Hepatocyte (in vitro differentiated cells): ENCODE results near the gene IFNGR2. TPM values are rescaled to one million over a fixed set of nuclear protein-coding genes. Genes with fewer than 3 reads are reported as not detected.
A peak's percentile ranks its signal among the peaks of the same experiment; 100 is the strongest.

ENCODE experiments used
- DNase-seq: peaks from one replicate; pipeline ENCODE4 v3.0.0-alpha.2; 2016; ENCODE audit warnings: low spot score
- H2AFZ ChIP-seq: fragments of 200-600 bp; sonication (generic); 2 replicates; pipeline ENCODE4 v1.6.0; 2016; ENCODE audit warnings: antibody characterized with exemption, mild to moderate bottlenecking
- H3K27ac ChIP-seq: fragments of 200-600 bp; sonication (generic); 2 replicates; pipeline ENCODE4 v1.5.1; 2016; ENCODE audit warnings: mild to moderate bottlenecking
- H3K27me3 ChIP-seq: fragments of 200-600 bp; sonication (generic); 2 replicates; pipeline ENCODE4 v1.6.1; 2016
- H3K36me3 ChIP-seq: fragments of 200-600 bp; sonication (generic); replicated peaks from 2 replicates; pipeline ENCODE4 v1.5.1; 2016; ENCODE audit warnings: low read depth; ENCODE audit not compliant: insufficient read depth
- H3K4me1 ChIP-seq: fragments of 200-600 bp; sonication (generic); 2 replicates; pipeline ENCODE4 v1.5.1; 2016; ENCODE audit warnings: mild to moderate bottlenecking, moderate library complexity; ENCODE audit not compliant: insufficient read depth
- H3K4me2 ChIP-seq: fragments of 200-600 bp; sonication (generic); 2 replicates; pipeline ENCODE4 v1.6.0; 2016
- H3K4me3 ChIP-seq: fragments of 200-600 bp; sonication (generic); 2 replicates; pipeline ENCODE4 v1.5.1; 2016; ENCODE audit warnings: mild to moderate bottlenecking
- H3K79me2 ChIP-seq: fragments of 200-600 bp; sonication (generic); 2 replicates; pipeline ENCODE4 v1.6.0; 2017; ENCODE audit warnings: mild to moderate bottlenecking
- H3K9me2 ChIP-seq: fragments of 200-600 bp; sonication (generic); replicated peaks from 2 replicates; pipeline ENCODE4 v1.6.0; 2017; ENCODE audit warnings: mild to moderate bottlenecking; ENCODE audit not compliant: insufficient read depth
- H3K9me3 ChIP-seq: fragments of 200-600 bp; sonication (generic); 2 replicates; pipeline ENCODE4 v1.5.1; 2016; ENCODE audit warnings: low read depth, mild to moderate bottlenecking
- H4K20me1 ChIP-seq: fragments of 200-600 bp; sonication (generic); 2 replicates; pipeline ENCODE4 v1.6.0; 2016; ENCODE audit warnings: mild to moderate bottlenecking; ENCODE audit not compliant: insufficient read depth, poor library complexity, severe bottlenecking
- EZH2 ChIP-seq: fragments of 200-600 bp; sonication (generic); IDR thresholded peaks from 2 replicates; pipeline ENCODE4 v1.6.1; 2016; ENCODE audit warnings: antibody characterized with exemption, mild to moderate bottlenecking, borderline replicate concordance
- EZH2phosphoT487 ChIP-seq: fragments of 200-600 bp; sonication (generic); IDR thresholded peaks from one replicate; pipeline ENCODE4 v1.6.1; 2018; ENCODE audit warnings: antibody characterized with exemption, mild to moderate bottlenecking, low read depth, moderate library complexity; ENCODE audit not compliant: unreplicated experiment, severe bottlenecking
- WGBS: methylation state at CpG from one replicate; pipeline ENCODE4 v1.1.6; 2016; ENCODE audit warnings: low lambda C conversion rate; ENCODE audit errors: missing lambda C conversion rate; 5-methylcytosine and 5-hydroxymethylcytosine counted together
- polyA plus RNA-seq: library from polyadenylated mRNA; unstranded; fragments of >200 nt; fragmentation: Nextera tagmentation; extraction: Ambion mirVana; gene quantifications from 2 replicates; pipeline ENCODE4 v1.2.1, GENCODE V29; 2016
- total RNA-seq: library from RNA; depleted of rRNA; stranded (reverse); fragments of >200 nt; gene quantifications from 2 replicates; pipeline ENCODE4 v1.2.3, GENCODE V29; 2014
- TF ChIP-seq, protein P1 (sequence below): fragments of 200-600 bp; sonication (generic); IDR thresholded peaks from 2 replicates; pipeline ENCODE4 v1.5.1; 2016; ENCODE audit warnings: antibody characterized with exemption, mild to moderate bottlenecking; ENCODE audit not compliant: poor library complexity

Gene IFNGR2
- total and polyA plus RNA-seq, 2 experiments from 2014 or later: 53.4 to 66.7 TPM

DNA sequence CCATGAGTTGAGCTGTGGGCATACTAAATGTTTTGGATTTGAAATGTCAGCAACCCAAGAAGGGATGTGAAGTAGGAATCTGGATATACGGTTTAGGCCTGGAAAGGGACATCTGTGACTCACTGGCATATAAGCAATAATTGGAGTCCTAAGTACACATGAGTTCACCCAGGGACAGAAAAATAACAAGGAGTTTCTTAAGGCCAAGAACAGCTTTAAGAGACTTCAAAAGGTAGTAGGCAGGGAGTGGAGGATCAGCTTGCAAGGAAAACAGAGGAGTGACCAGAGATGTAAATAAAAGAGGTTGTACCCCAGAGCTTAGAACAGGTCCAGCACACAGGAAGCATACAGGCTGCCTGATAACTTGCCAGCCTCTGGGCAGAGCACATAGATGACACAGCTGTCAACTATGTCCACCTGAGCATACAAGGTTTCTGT is 48.4 kb downstream of the IFNGR2 start:
- no peaks in the 10 kb centered on the region for H3K27me3 ChIP-seq
- H4K20me1 ChIP-seq: no peaks in the 10 kb centered on the region
- H2AFZ ChIP-seq: no peak overlapping the region
- no peaks in the 10 kb centered on the region for H3K9me2 ChIP-seq
- peak; percentile 19 for DNase-seq
- 65% methylated on average over 1 of the region's 1 CpG for WGBS
- H3K4me2 ChIP-seq: no peak overlapping the region
- no peak overlapping the region for H3K4me3 ChIP-seq
- H3K9me3 ChIP-seq: no peaks in the 10 kb centered on the region
- peak overlapping the region; percentile 20 for H3K27ac ChIP-seq
- TF ChIP-seq, protein P1, sequence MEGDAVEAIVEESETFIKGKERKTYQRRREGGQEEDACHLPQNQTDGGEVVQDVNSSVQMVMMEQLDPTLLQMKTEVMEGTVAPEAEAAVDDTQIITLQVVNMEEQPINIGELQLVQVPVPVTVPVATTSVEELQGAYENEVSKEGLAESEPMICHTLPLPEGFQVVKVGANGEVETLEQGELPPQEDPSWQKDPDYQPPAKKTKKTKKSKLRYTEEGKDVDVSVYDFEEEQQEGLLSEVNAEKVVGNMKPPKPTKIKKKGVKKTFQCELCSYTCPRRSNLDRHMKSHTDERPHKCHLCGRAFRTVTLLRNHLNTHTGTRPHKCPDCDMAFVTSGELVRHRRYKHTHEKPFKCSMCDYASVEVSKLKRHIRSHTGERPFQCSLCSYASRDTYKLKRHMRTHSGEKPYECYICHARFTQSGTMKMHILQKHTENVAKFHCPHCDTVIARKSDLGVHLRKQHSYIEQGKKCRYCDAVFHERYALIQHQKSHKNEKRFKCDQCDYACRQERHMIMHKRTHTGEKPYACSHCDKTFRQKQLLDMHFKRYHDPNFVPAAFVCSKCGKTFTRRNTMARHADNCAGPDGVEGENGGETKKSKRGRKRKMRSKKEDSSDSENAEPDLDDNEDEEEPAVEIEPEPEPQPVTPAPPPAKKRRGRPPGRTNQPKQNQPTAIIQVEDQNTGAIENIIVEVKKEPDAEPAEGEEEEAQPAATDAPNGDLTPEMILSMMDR: no peak
- TF ChIP-seq EZH2phosphoT487: no peak
- no peak for TF ChIP-seq EZH2
- H3K36me3 ChIP-seq: no peaks in the 10 kb centered on the region
- no peaks in the 10 kb centered on the region for H3K79me2 ChIP-seq
- H3K4me1 ChIP-seq: peaks cover 7% of the 10 kb centered on the region

DNA sequence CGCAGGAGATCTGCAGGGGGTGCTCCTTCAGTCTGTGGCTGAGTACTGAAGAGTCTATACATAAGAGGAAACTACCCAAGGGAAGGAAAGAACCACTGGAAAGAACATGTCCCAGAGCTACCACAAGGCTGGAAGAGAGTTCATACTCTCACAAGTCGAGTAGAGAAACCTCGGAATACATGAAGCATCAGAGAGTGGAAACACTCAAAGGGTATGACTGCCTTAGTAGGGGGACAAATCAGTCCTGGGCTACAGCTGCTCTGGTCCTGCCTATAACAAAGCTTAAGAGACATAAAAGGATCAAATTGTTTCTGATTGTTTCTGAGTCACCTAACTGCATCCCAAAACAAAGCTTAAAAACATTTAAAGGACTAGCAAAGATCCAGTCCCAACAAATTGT is 49.1 kb downstream of the IFNGR2 start:
- Histone ChIP-seq H3K36me3 (no peaks in the 10 kb centered on the region), H4K20me1 (no peaks in the 10 kb centered on the region), H3K4me2 (no peak overlapping the region), H3K27me3 (no peaks in the 10 kb centered on the region), H3K4me3 (no peak overlapping the region), H3K4me1 (peaks cover 7% of the 10 kb centered on the region), H3K9me3 (no peaks in the 10 kb centered on the region), H3K79me2 (no peaks in the 10 kb centered on the region), H3K9me2 (no peaks in the 10 kb centered on the region), H2AFZ (no peak overlapping the region), H3K27ac (no peak overlapping the region)
- 98% methylated on average over 3 of the region's 3 CpGs for WGBS
- TF ChIP-seq EZH2phosphoT487 (no peak), EZH2 (no peak)
- TF ChIP-seq, protein P1: no peak
- no peak for DNase-seq

- Histone ChIP-seq H2AFZ (no peak overlapping the region), H3K9me2 (no peaks in the 10 kb centered on the region), H4K20me1 (no peaks in the 10 kb centered on the region), H3K79me2 (no peaks in the 10 kb centered on the region), H3K4me2 (no peak overlapping the region), H3K9me3 (no peaks in the 10 kb centered on the region), H3K4me1 (peaks cover 7% of the 10 kb centered on the region), H3K27ac (no peak overlapping the region), H3K4me3 (no peak overlapping the region), H3K27me3 (no peaks in the 10 kb centered on the region), H3K36me3 (no peaks in the 10 kb centered on the region)
- WGBS: 93% methylated on average over 6 of the region's 6 CpGs
- no peak for TF ChIP-seq EZH2
- no peak for TF ChIP-seq EZH2phosphoT487
- TF ChIP-seq, protein P1: no peak
- DNase-seq: no peak
These were observed 52.7 kb downstream of the IFNGR2 start for GRCh38 chr21:33455686-33456446.
